Glomerular endothelial cell (primary cell): ENCODE measurements around the gene GNG7. TPM values are rescaled to one million over a fixed set of nuclear protein-coding genes. Genes with fewer than 3 reads are reported as not detected.
"Not testable (repeated sequence)": the region's sequence is repeated elsewhere in the genome, so short reads cannot be mapped to it uniquely, and the experiment has no call there.

Experiments used
- DNase-seq: peaks from one replicate; pipeline ENCODE4 v3.0.0-alpha.2; 2011; ENCODE audit warnings: low read depth, low spot score; ENCODE audit errors: extremely low read depth
- total RNA-seq: library from RNA; depleted of rRNA; stranded (reverse); fragments of >200 nt; gene quantifications from 2 replicates; pipeline ENCODE4 v1.2.3, GENCODE V29; 2015

GNG7 gene
- total RNA-seq, 1 donor from 2014 or later: 1.3 TPM

- DNase-seq: no peak
Measured at GRCh38 chr19:2542341-2543069, 160.0 kb downstream of the GNG7 start.

GRCh38 chr19:2540646-2541454 lies 161.6 kb downstream of the GNG7 start:
- no peak for DNase-seq

DNA sequence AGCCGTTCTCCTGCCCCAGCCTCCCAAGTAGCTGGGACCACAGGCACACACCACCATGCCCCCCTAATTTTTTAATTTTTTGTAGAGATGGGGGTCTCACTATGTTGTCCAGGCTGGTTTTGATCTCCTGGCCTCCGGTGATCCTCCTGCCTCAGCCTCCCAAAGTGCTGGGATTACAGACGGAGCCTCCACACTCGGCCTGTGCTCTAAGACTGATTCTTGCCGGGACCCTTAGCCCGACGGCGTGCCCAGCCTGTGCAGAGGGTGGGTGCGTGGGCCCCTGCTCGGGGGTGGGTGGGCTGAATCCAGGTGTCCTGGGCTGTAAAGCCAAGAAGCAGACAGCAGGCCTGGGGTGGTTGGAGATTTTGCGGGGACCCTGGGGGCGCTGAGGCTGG lies 162.2 kb downstream of the GNG7 start:
- no peak for DNase-seq

- no peak for DNase-seq
Measured at GRCh38 chr19:2538096-2538757, 164.3 kb downstream of the GNG7 start.

GRCh38 chr19:2537584-2537983 lies 164.9 kb downstream of the GNG7 start:
- DNase-seq: not testable (repeated sequence)

GRCh38 chr19:2536461-2536860 lies 166.0 kb downstream of the GNG7 start:
- DNase-seq: no peak

DNA sequence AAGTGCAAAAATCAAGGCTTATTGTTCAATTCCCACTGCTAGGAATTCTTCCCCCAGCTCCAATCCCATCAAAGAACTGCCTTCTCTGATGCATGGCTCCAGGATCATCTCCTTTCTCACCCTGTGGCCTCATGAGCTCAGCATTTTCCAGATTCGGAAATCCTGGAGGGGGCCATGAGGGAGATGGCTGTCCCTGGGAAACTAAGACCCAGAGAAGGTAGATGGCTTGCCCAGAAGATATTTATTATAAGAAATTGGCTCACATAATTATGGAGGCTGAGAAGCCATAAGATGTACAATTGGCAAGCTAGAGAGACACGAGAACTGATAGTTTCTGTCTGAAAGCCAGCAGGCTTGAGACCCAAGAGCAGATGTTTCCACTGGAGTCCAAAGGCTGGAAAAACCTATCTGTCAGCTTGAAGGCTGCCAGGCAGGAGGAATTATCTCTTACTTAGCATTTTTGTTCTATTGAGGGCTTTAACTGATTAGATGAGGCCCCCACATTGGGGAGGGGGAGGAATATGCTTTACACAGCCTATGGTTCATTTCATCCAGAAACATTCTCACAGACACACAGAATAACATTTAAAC lies 168.0 kb downstream of the GNG7 start:
- no peak for DNase-seq

DNA sequence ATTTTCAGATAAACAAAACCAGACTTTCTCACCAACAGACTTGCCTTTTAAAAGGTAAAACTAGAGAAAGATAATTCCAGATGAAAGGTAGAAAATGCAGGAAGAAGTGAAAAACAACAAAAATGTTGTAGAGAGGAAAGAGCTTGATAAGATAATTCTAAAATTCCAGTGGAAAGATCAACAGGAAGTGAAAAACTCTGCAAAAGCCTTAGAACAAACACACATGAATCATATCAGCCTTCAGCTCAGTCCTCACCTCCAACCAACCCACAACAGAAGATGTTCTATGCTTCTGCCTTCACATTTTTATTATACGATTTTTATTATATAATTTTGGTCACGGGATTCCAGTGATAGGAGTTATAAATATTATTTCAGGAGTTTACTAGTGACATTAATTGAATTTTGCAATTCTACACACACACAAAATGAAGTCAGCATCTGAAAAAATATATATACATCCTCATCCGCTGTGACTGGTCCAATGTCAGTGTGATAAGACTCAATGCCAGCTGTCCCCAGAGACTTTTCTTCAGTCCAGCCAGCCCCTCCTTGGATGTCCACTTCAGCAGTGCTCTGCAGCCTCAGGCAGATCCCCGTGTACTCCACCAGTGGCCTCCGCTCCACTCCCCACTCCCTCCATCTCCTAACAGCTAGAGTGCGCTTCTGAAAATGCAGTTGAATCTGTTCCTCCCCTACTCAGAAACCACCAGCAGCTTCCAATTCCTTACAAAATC lies 168.6 kb downstream of the GNG7 start:
- DNase-seq: no peak

- DNase-seq: no peak
Measured at GRCh38 chr19:2533072-2533425, 169.4 kb downstream of the GNG7 start.

DNA sequence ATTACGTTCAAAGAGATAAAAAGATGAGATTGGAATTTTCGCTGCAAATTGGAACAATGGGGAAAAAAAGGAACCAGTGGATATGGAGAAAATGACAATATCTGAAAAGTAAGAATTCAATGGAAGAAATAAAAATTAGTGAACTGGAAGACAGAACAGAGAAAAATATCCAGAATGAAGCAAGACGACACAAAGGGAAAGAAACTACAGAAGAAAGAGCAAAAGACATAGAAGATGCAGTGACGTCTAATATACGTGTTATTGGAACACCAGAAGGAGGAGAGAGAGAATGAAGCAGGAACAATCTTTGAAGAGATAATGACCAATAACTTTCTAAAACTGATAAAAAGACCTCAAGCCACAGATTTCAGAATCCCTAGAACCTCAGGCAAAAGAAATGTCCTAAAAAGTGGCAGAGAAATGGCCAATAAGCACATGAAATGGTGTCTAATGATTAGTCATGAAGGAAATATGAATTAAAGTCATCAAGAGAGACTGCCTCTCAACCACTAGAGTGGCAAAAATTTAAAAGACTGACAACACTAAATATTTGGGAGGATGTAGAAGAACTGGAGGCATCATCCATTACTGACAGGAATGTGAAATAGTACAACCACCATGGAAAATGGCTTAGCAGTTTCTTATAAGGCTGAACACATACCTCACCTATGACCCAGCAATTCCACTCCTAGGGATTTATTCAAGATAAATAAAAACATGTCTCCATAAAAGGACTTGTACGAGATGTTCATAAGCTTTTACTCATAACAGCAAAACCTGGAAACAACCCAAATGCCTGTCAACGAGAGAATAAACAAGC lies 170.0 kb downstream of the GNG7 start:
- no peak for DNase-seq

GRCh38 chr19:2529942-2530341 lies 172.6 kb downstream of the GNG7 start:
- not testable (repeated sequence) for DNase-seq

DNA sequence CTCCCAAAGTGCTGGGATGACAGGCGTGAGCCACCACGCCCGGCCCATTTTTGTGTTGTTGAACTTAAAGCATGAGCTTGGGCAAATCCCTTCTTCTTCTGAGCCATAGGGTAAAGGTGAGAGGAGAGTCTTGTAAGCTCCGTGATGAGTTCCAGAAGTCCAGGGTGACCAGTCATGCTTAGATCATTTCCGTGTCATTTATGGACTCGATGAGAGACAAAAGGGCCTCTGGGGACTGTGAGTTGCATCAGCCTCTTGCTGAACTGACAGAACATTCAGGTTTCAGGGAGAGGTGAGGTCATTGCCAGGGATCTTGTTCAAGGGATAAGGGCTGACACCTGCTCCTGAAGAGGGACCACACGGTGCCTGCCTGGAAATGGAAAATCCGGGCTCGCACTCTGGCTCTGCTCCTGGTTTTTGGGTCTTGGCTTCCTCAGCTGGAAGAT lies 173.0 kb downstream of the GNG7 start:
- no peak for DNase-seq

GRCh38 chr19:2528675-2529101 lies 173.8 kb downstream of the GNG7 start:
- DNase-seq: no peak

DNA sequence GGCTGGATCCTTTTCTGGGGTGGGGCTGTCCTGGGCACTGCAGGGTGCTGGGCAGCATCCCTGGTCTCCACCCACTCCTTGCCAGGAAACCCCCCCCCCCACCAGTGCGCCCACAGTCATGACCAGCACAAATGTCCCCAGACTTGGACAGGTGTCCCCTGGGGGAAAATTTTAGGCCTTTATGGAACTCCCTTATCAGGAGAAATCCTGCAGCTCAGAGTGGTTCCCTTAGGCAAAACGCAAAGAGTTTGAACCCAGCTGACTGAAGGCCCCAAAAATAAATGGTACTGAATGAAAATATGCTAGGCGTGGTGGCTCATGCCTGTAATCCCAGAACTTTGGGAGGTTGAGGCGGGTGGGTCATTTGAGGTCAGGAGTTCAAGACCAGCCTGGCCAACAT lies 174.8 kb downstream of the GNG7 start:
- no peak for DNase-seq

DNA sequence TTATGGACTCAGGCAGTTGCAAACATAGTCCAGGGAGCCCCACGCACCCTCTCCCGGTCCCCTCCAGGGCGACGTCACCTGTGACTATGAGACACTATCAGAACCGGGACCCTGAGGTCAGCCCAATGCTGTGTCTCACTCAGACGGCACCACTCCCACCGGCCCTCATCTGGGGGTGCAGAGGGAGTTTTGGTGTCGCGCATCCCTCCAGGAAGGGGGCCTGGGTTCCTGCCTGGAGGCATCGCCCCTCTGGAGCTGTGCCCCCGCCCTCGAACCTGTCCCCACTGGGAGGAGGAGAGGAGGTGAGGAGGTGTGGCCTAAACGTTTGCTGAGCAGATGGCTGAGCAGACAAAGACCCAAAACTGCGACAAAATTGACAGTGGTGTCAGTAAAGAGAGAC lies 175.3 kb downstream of the GNG7 start:
- DNase-seq: no peak

DNA sequence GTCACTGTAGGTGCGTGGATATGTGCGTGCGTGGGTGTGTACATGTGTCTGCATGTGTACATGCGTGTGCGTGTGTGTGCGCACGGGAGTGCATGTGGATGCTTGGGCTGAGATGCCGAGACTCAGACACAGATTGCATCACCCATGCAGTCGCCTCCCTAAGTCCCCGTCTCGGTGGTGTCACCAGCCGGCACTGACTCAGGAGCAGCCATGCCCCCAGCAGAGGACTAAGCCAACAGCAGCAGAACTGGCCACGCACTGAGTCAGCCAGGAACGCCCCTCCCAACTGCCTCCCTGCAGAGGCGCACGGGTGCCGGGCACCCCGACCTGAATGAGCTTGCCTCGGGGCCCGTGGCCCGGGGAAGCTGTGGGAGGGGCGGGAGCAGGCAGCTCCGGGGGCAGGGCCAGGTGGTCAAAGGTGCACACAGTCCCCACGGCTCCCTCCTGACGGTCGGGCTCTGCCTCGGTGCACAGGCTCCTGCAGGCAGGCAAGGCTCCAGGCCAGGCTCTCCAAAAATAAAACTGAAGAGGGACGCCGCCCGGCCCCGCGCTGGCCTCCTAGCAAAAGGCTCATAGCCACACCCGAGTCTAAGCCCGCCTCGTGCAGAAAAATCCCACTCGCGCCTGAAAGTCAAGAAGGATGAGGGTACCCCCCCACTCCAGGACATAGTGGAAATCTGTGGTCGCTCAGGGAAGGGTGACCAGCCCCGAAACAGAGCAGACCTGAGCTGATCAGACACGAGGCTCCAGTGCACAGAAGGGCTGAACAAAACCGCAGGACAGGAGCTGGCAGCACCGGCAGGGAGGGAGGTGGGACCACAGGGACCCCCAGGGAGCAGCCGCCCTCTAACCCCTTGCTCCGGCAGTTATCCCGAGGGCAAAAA lies 177.4 kb downstream of the GNG7 start:
- no peak for DNase-seq

- DNase-seq: no peak
Measured at GRCh38 chr19:2524361-2524839, 178.1 kb downstream of the GNG7 start.

- no peak for DNase-seq
Measured at GRCh38 chr19:2523630-2524311, 178.7 kb downstream of the GNG7 start.
